H1 (cell line): ENCODE results near the gene KCNQ2. TPM values are rescaled to one million over a fixed set of nuclear protein-coding genes. Genes with fewer than 3 reads are reported as not detected.
A peak's percentile ranks its signal among the peaks of the same experiment; 100 is the strongest.

Source experiments
- CTCF ChIA-PET: fragments of 300-600 bp; sonication (Branson Sonifier 250); formaldehyde crosslinking; loops from one replicate; lab custom pipeline; 2021; ENCODE audit not compliant: partially characterized antibody; lab: Charles Lee
- POLR2A ChIA-PET: fragments of 300-600 bp; sonication (Branson Sonifier 250); formaldehyde crosslinking; loops from one replicate; lab custom pipeline; 2021; ENCODE audit warnings: inconsistent platforms; ENCODE audit not compliant: partially characterized antibody; lab: Charles Lee
- DNase-seq, 2 experiments: peaks; one replicate each; pipeline versions ENCODE4 v3.0.0 to v3.0.0-alpha.2; 2010 to 2022; ENCODE audit warnings: low spot score in 2 of 2, low read depth in 1 of 2, mixed read lengths in 1 of 2
- FAIRE-seq: peaks from 2 replicates; lab custom pipeline; 2011; peaks lifted over from hg19 to GRCh38; lab: Jason Lieb, UNC
- H2AFZ ChIP-seq: 2 replicates; pipeline ENCODE4 v1.8.1; 2012; ENCODE audit warnings: low read length, inconsistent platforms
- H2AK5ac ChIP-seq: 2 replicates; pipeline ENCODE4 v1.6.1; 2013; ENCODE audit warnings: low read depth, low read length
- H2BK120ac ChIP-seq: replicated peaks from 2 replicates; pipeline ENCODE3; 2013; ENCODE audit warnings: low read depth, low read length, inconsistent platforms
- H2BK12ac ChIP-seq: 2 replicates; pipeline ENCODE4 v1.6.1; 2013; ENCODE audit warnings: low read depth, low read length
- H2BK15ac ChIP-seq: 2 replicates; pipeline ENCODE4 v1.6.1; 2013; ENCODE audit warnings: low read length
- H2BK20ac ChIP-seq: 2 replicates; pipeline ENCODE4 v1.6.1; 2013; ENCODE audit warnings: low read length
- H2BK5ac ChIP-seq: 2 replicates; pipeline ENCODE4 v1.6.1; 2013; ENCODE audit warnings: low read depth, low read length
- H3K14ac ChIP-seq: 2 replicates; pipeline ENCODE4 v1.6.1; 2013; ENCODE audit warnings: inconsistent platforms; ENCODE audit not compliant: insufficient read length
- H3K18ac ChIP-seq: 2 replicates; pipeline ENCODE4 v1.6.1; 2013; ENCODE audit warnings: low read length; ENCODE audit errors: extremely low read depth
- H3K23ac ChIP-seq: 2 replicates; pipeline ENCODE4 v1.6.1; 2013; ENCODE audit warnings: inconsistent platforms; ENCODE audit not compliant: insufficient read length
- H3K23me2 ChIP-seq: 2 replicates; pipeline ENCODE4 v1.6.1; 2013; ENCODE audit warnings: low read depth, low read length
- H3K27ac ChIP-seq: 2 replicates; pipeline ENCODE4 v1.6.1; 2011; ENCODE audit warnings: low read depth, low read length, inconsistent platforms
- H3K27me3 ChIP-seq, 4 experiments: replicated peaks in 1 of 4; 1 replicate in 1 of 4; 2 replicates in 3 of 4; pipeline versions ENCODE4 v1.6.1 to v1.8.1; 2011 to 2013; ENCODE audit warnings: low read length in 3 of 4, mild to moderate bottlenecking in 3 of 4, inconsistent platforms in 2 of 4, mixed read lengths in 2 of 4, moderate library complexity in 1 of 4; ENCODE audit not compliant: control insufficient read depth in 3 of 4, insufficient read depth in 3 of 4; ENCODE audit errors: extremely low read depth in 1 of 4
- H3K36me3 ChIP-seq, 4 experiments: 2 replicates each; pipeline versions ENCODE4 v1.6.1 to v1.8.1; 2011 to 2013; ENCODE audit warnings: mild to moderate bottlenecking in 4 of 4, low read length in 3 of 4, moderate library complexity in 2 of 4, control low read depth in 1 of 4, inconsistent platforms in 1 of 4; ENCODE audit not compliant: insufficient read depth in 4 of 4, control insufficient read depth in 2 of 4
- H3K4ac ChIP-seq: replicated peaks from 2 replicates; pipeline ENCODE3; 2013; ENCODE audit warnings: low read length, low read depth, mixed read lengths, inconsistent platforms; ENCODE audit not compliant: insufficient read length
- H3K4me1 ChIP-seq, 4 experiments: replicated peaks in 1 of 4; 1 replicate in 1 of 4; 2 replicates in 3 of 4; pipeline versions ENCODE4 v1.6.1 to v1.8.1; 2011 to 2013; ENCODE audit warnings: low read length in 3 of 4, inconsistent platforms in 2 of 4, mixed read lengths in 1 of 4; ENCODE audit not compliant: insufficient read depth in 4 of 4, control insufficient read depth in 3 of 4
- H3K4me2 ChIP-seq, 2 experiments: 2 replicates each; pipeline versions ENCODE4 v1.6.1 to v1.8.1; 2011 to 2013; ENCODE audit warnings: low read depth in 2 of 2, low read length in 2 of 2, control low read depth in 1 of 2, inconsistent platforms in 1 of 2, mild to moderate bottlenecking in 1 of 2; ENCODE audit not compliant: insufficient read depth in 1 of 2
- H3K4me3 ChIP-seq, 4 experiments: fragments of 200-600, 300-600 bp in 1 of 4; sonication (generic), shearing (Covaris generic), sonication (Bioruptor Twin) in 1 of 4; 2 replicates each; pipeline versions ENCODE4 v1.5.1 to v1.8.1; 2011 to 2016; ENCODE audit warnings: low read length in 4 of 4, low read depth in 3 of 4, control low read depth in 2 of 4, inconsistent platforms in 2 of 4, mild to moderate bottlenecking in 2 of 4, mixed read lengths in 1 of 4, moderate library complexity in 1 of 4; ENCODE audit not compliant: insufficient read depth in 2 of 4; ENCODE audit errors: extremely low read depth in 1 of 4
- H3K56ac ChIP-seq: replicated peaks from 2 replicates; pipeline ENCODE3; 2013; ENCODE audit warnings: low read depth, mild to moderate bottlenecking, mixed read lengths, low read length, inconsistent platforms; ENCODE audit not compliant: insufficient read length
- H3K79me1 ChIP-seq: 2 replicates; pipeline ENCODE4 v1.6.1; 2013; ENCODE audit warnings: low read depth, low read length, control low read depth
- H3K79me2 ChIP-seq, 2 experiments: 2 replicates each; pipeline versions ENCODE4 v1.6.1 to v1.8.1; 2012 to 2013; ENCODE audit warnings: low read length in 2 of 2, mild to moderate bottlenecking in 2 of 2, inconsistent platforms in 1 of 2; ENCODE audit not compliant: insufficient read depth in 2 of 2, control insufficient read depth in 1 of 2
- H3K9ac ChIP-seq, 4 experiments: replicated peaks in 1 of 4; 1 replicate in 1 of 4; 2 replicates in 3 of 4; pipeline versions ENCODE4 v1.6.1 to v1.8.1; 2011 to 2013; ENCODE audit warnings: low read depth in 3 of 4, low read length in 3 of 4, control low read depth in 2 of 4, mild to moderate bottlenecking in 2 of 4, moderate library complexity in 2 of 4, inconsistent platforms in 1 of 4; ENCODE audit errors: extremely low read depth in 1 of 4
- H3K9me3 ChIP-seq, 2 experiments: 2 replicates each; pipeline versions ENCODE4 v1.6.1 to v1.8.1; 2012 to 2013; ENCODE audit warnings: mild to moderate bottlenecking in 2 of 2, moderate library complexity in 2 of 2, control low read depth in 1 of 2, inconsistent platforms in 1 of 2, low read depth in 1 of 2, low read length in 1 of 2, mixed read lengths in 1 of 2; ENCODE audit not compliant: insufficient read depth in 2 of 2
- H4K20me1 ChIP-seq, 2 experiments: replicated peaks in 1 of 2; 2 replicates each; pipeline versions ENCODE3 to v1.8.1; 2011 to 2013; ENCODE audit warnings: inconsistent platforms in 2 of 2, low read length in 2 of 2, mild to moderate bottlenecking in 1 of 2; ENCODE audit not compliant: insufficient read depth in 2 of 2, control insufficient read depth in 1 of 2
- H4K5ac ChIP-seq: 2 replicates; pipeline ENCODE4 v1.6.1; 2013; ENCODE audit warnings: low read length, low read depth, mixed read lengths, inconsistent platforms; ENCODE audit not compliant: insufficient read length
- H4K8ac ChIP-seq: 2 replicates; pipeline ENCODE4 v1.8.0; 2013; ENCODE audit warnings: mild to moderate bottlenecking, moderate library complexity, low read length, inconsistent platforms; ENCODE audit not compliant: insufficient read depth; ENCODE audit errors: extremely low read depth
- H4K91ac ChIP-seq: replicated peaks from 2 replicates; pipeline ENCODE3; 2013; ENCODE audit warnings: low read length, mixed read lengths, inconsistent platforms; ENCODE audit not compliant: insufficient read length
- CEBPB ChIP-seq: IDR thresholded peaks from 2 replicates; pipeline ENCODE4 v1.6.1; 2012; ENCODE audit warnings: low read depth, low read length
- GTF2F1 ChIP-seq: IDR thresholded peaks from 2 replicates; pipeline ENCODE4 v1.6.1; 2012; ENCODE audit warnings: low read depth, low read length, improper control_type of control experiment, borderline replicate concordance
- RFX5 ChIP-seq: IDR thresholded peaks from 2 replicates; pipeline ENCODE4 v1.6.1; 2011; ENCODE audit warnings: low read depth, low read length, improper control_type of control experiment, borderline replicate concordance
- RXRA ChIP-seq: IDR thresholded peaks from 2 replicates; pipeline ENCODE4 v1.6.1; 2011; ENCODE audit warnings: low read depth, mild to moderate bottlenecking, low read length, moderate library complexity; ENCODE audit not compliant: insufficient read depth
- SIRT6 ChIP-seq: IDR thresholded peaks from one replicate; pipeline ENCODE4 v1.7.1; 2012; ENCODE audit warnings: low read length, inconsistent platforms
- TAF1 ChIP-seq: IDR thresholded peaks from 2 replicates; pipeline ENCODE4 v1.6.1; 2011; ENCODE audit warnings: mild to moderate bottlenecking, low read depth, low read length
- WGBS, 2 experiments: shearing (Covaris generic) in 1 of 2; methylation state at CpG; one replicate each; pipeline versions ENCODE4 v1.1.6 to v1.1.7; 2013 to 2015; ENCODE audit warnings: low lambda C conversion rate in 2 of 2, mixed read lengths in 2 of 2, inconsistent platforms in 1 of 2, low coverage in 1 of 2, missing lambda C conversion rate in 1 of 2; ENCODE audit not compliant: insufficient replicate concordance in 2 of 2, insufficient coverage in 1 of 2, insufficient read length in 1 of 2; ENCODE audit errors: extremely low coverage in 1 of 2, missing lambda C conversion rate in 1 of 2; 5-methylcytosine and 5-hydroxymethylcytosine counted together
- polyA plus RNA-seq, 7 experiments: library from polyadenylated mRNA; depleted of rRNA in 3 of 7; stranded (reverse) in 5 of 7; unstranded in 2 of 7; fragments of >200 nt in 5 of 7; fragments of 200-250 nt in 2 of 7; gene quantifications; 1 replicate in 5 of 7; 2 replicates in 1 of 7; 4 replicates in 1 of 7; pipeline versions ENCODE4 v1.2.1 to v1.2.3, GENCODE V29; 2011 to 2013; ENCODE audit warnings: missing spikeins in 2 of 7, mixed read lengths in 2 of 7
- total RNA-seq: library from RNA; stranded (reverse); fragmentation: NEBNext Ultra II Directional; extraction: Animal tissue kit (Norgen Biotek cat#: 25700); gene quantifications from 2 replicates; pipeline ENCODE4 v1.2.1, GENCODE V29; 2021
- TF ChIP-seq, protein P1 (sequence below): IDR thresholded peaks from 2 replicates; pipeline ENCODE4 v1.6.1; 2011; ENCODE audit warnings: low read length, improper control_type of control experiment

Gene KCNQ2
- total and polyA plus RNA-seq, 2 of the 8 experiments (the other 6 are each of a cell fraction or from before 2014, with no cell fraction given) = 82.6 to 243 TPM

DNA sequence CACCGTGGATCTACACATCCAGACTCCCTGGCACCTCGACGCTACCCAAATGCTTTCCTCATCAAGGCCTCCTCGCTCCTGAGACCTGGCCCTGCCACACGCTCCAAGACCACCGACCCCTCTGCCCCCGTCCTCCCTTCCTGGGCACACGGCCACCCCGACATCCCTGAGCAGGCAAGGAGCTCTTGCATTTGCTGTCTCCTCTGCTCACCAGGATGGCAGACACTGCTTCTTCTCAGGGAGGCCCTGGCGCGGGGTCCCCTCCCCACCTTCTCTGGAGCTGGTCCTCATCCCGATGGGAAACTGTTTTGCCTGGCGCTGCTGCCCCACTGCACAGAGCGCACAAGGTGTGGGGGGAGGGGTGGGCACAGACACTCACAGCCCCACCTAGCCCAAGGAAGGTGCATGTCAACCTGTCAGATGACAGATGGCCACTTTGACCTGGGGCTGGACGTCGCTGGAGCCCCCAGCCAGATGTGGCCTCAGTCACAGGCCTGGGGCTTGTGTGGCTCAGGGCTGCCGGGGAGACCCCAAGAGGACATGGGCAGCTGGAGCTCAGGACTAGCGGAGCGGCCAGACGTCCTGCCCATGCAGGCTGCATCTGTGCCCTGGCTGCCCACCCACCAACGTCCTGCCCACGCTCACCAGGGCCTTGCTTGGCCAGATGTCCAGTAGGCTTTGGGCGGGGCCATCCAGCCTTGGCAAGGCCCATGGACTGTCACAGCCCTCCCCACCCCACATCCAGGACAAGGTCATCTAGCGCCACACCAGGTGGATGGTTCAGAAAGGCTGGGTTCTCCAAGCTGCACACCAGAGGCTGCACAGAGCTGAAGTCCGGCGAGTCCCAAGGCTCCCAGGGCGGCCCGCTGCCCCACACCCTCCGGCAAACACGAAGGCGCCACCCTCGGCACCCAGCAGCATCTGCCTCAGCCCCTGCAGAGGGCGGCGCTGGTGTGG is 6.2 kb upstream of the KCNQ2 start:
- no peak overlapping the region for H3K56ac ChIP-seq
- ChIA-PET POLR2A (interaction anchor here (0.7 to 3.1 kb wide), 5 partner anchors 8 to 52 kb away, joined by 3 to 10 read pairs (median 7); partner anchors contain the start of gene PPDPF), CTCF (interaction anchor here (0.6 to 3.1 kb wide), 9 partner anchors 10 to 105 kb away, joined by 3 to 15 read pairs (median 4); no protein-coding TSS in a partner anchor)
- H2BK120ac ChIP-seq = no peak overlapping the region
- H2BK15ac ChIP-seq = no peak overlapping the region; the same call in 1 of the 2 replicates
- H4K5ac ChIP-seq = no peak overlapping the region
- H2BK5ac ChIP-seq = peak overlapping the region; percentile 71; the same call in 1 of the 2 replicates
- no peak overlapping the region for H3K18ac ChIP-seq
- H3K14ac ChIP-seq = no peak overlapping the region
- FAIRE-seq (no peak), DNase-seq (no peak)
- peak overlapping the region; percentile 17 for H4K91ac ChIP-seq
- no peak overlapping the region for H3K27ac ChIP-seq
- no peaks in the 10 kb centered on the region for H3K79me2 ChIP-seq
- H2AFZ ChIP-seq = no peak overlapping the region
- no peaks in the 10 kb centered on the region for H3K23me2 ChIP-seq
- H3K36me3 ChIP-seq = no peaks in the 10 kb centered on the region
- H3K23ac ChIP-seq = no peak overlapping the region
- H3K27me3 ChIP-seq = peaks cover 0 to 12% (median 5%) of the 10 kb centered on the region in 4 experiments; a peak in 4 of 7 replicates
- no peak overlapping the region for H3K4me2 ChIP-seq
- H4K20me1 ChIP-seq = no peaks in the 10 kb centered on the region
- no peak overlapping the region for H3K9ac ChIP-seq
- no peak overlapping the region for H2BK20ac ChIP-seq
- no peaks in the 10 kb centered on the region for H3K79me1 ChIP-seq
- H3K4ac ChIP-seq = peak overlapping the region; percentile 32
- H2BK12ac ChIP-seq = peak overlapping the region; percentile 87; the same call in 1 of the 2 replicates
- H2AK5ac ChIP-seq = peak overlapping the region; percentile 53; the same call in 1 of the 2 replicates
- WGBS, 2 experiments = 88% methylated on average over 34 of the region's 34 CpGs; no CpG with 5 or more reads in 1 of the 2 experiments
- peaks cover 0 to 20% (median 12%) of the 10 kb centered on the region in 4 experiments; a peak in 5 of 7 replicates for H3K4me1 ChIP-seq
- no peaks in the 10 kb centered on the region for H3K9me3 ChIP-seq
- no peak overlapping the region for H4K8ac ChIP-seq
- no peak overlapping the region for H3K4me3 ChIP-seq
- TF ChIP-seq GTF2F1 (no peak), TAF1 (no peak), CEBPB (no peak), RFX5 (no peak), RXRA (no peak), SIRT6 (no peak)
- TF ChIP-seq, protein P1, sequence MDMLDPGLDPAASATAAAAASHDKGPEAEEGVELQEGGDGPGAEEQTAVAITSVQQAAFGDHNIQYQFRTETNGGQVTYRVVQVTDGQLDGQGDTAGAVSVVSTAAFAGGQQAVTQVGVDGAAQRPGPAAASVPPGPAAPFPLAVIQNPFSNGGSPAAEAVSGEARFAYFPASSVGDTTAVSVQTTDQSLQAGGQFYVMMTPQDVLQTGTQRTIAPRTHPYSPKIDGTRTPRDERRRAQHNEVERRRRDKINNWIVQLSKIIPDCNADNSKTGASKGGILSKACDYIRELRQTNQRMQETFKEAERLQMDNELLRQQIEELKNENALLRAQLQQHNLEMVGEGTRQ = no peak
